K562 (cell line): ENCODE results near the gene EDARADD. TPM values are rescaled to one million over a fixed set of nuclear protein-coding genes. Genes with fewer than 3 reads are reported as not detected.

Experiments used
- ARID1B ChIP-seq: fragments of 450-650 bp; IDR thresholded peaks from 2 replicates; pipeline ENCODE4 v1.6.1; 2016; ENCODE audit warnings: antibody characterized with exemption, mild to moderate bottlenecking, inconsistent platforms
- CEBPB ChIP-seq: fragments of 450-650 bp; IDR thresholded peaks from 2 replicates; pipeline ENCODE4 v1.6.1; 2016; ENCODE audit warnings: missing genetic modification characterization, missing compliant biosample characterization
- CLOCK ChIP-seq: fragments of 250-450 bp; sonication (Bioruptor Pico); IDR thresholded peaks from 2 replicates; pipeline ENCODE4 v1.4.0; 2020; ENCODE audit warnings: mild to moderate bottlenecking, moderate library complexity, borderline replicate concordance
- NR1H2 ChIP-seq: sonication (generic); formaldehyde crosslinking; IDR thresholded peaks from 2 replicates; pipeline ENCODE4 v1.4.0; 2020; ENCODE audit warnings: mild to moderate bottlenecking, missing genetic modification reagents
- SMARCE1 ChIP-seq: fragments of 450-650 bp; IDR thresholded peaks from 2 replicates; pipeline ENCODE4 v1.7.1; 2016; ENCODE audit warnings: mild to moderate bottlenecking
- SOX6 ChIP-seq: fragments of 450-650 bp; IDR thresholded peaks from 2 replicates; pipeline ENCODE4 v1.6.1; 2014; ENCODE audit warnings: mild to moderate bottlenecking
- TRIM24 ChIP-seq, 2 experiments: fragments of 450-650 bp; IDR thresholded peaks; 2 replicates each; pipeline ENCODE4 v1.6.1; 2016
- ZNF318 ChIP-seq, 2 experiments: fragments of 450-650 bp; IDR thresholded peaks; 2 replicates each; pipeline ENCODE4 v1.6.1; 2016; ENCODE audit warnings: mild to moderate bottlenecking in 2 of 2, borderline replicate concordance in 1 of 2, low read depth in 1 of 2, moderate library complexity in 1 of 2
- polyA plus RNA-seq, 8 experiments: library from polyadenylated mRNA; depleted of rRNA in 4 of 8; stranded (reverse) in 5 of 8; unstranded in 3 of 8; fragments of >200 nt; fragmentation: Nextera tagmentation in 2 of 8; fragmentation: Illumina TruSeq in 1 of 8; extraction: Ambion mirVana in 2 of 8; extraction: Trizol in 1 of 8; gene quantifications; 2 replicates each; pipeline versions ENCODE4 v1.2.1 to v1.2.3, GENCODE V29; 2011 to 2014; ENCODE audit warnings: inconsistent platforms in 1 of 8, missing spikeins in 1 of 8
- total RNA-seq, 7 experiments: library from RNA; depleted of rRNA in 6 of 7; stranded (reverse); fragments of >200 nt in 6 of 7; fragmentation: Illumina TruSeq in 2 of 7; extraction: Trizol in 2 of 7; gene quantifications; 2 replicates each; pipeline versions ENCODE4 v1.2.1 to v1.2.3, GENCODE V29; 2011 to 2021; ENCODE audit warnings: low replicate concordance in 1 of 7

EDARADD gene
- total and polyA plus RNA-seq, 9 of the 15 experiments (the other 6 are each of a cell fraction or from before 2014, with no cell fraction given): 0.46 to 32.4 (median 20.6) TPM

- TF ChIP-seq ZNF318 (IDR thresholded peaks at IDR 0.05; ENCODE audit: borderline replicate concordance in 1 of 2, low read depth in 1 of 2): no peak
- TF ChIP-seq CEBPB (tag): peak; percentile 87
- peak in 1 of 2 experiments; percentile 18; a peak in 1 of 4 replicates for TF ChIP-seq TRIM24 (IDR thresholded peaks at IDR 0.05)
- TF ChIP-seq CLOCK (CRISPR knock-in tag): no peak
- TF ChIP-seq SMARCE1: peak; percentile 35; the same call in 1 of the 2 replicates
- TF ChIP-seq SOX6: peak; percentile 40; the same call in 1 of the 2 replicates
- no peak for TF ChIP-seq NR1H2 (CRISPR knock-in tag)
- 0 out of 2 replicates have a peak, but pooled peaks have one; percentile 13 for TF ChIP-seq ARID1B
These were observed 4.8 kb upstream of the EDARADD start (continued) for GRCh38 chr1:236389253-236389652.
